ENCODE data around the gene ITGA11.

The ITGA11 gene

DNA sequence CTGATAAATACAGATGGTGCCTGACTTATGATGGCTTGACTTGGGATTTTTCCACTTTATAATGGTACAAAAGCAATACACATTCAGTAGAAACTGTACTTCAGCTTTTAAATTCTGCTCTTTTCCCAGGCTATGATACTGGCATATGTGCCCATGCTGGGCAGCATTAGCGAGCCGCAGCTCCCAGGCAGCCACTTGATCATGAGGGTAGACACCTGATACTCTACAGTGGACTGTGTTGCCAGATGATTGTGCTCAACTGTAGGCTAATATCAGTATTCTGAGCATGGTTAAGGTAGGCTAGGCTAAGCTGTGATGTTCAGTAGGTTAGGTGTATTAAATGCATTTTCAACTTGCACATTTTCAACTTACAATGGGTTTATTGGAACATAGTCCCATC, 172.1 kb downstream of the ITGA11 start:
- no peak for DNase-seq

DNA sequence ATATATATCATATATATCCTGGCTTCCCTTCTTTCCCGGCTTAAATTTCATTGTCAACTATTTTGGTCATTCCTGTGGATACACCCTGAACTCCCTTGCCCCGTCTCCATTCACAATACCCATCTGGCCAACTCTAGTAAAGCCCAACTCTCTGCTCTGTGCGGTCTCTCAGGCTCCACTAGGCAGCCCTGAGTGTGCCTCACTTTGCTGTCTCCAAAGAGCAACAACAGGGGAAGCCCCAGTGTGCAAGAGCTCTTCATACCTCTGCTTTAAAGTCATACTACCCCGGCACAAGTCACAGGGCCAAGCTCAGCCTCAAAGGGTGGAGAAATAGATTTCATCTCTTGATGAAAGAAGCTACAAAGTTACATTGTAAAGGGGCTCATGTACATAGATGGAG, 173.3 kb downstream of the ITGA11 start:
- peak; percentile 10 for DNase-seq

DNA sequence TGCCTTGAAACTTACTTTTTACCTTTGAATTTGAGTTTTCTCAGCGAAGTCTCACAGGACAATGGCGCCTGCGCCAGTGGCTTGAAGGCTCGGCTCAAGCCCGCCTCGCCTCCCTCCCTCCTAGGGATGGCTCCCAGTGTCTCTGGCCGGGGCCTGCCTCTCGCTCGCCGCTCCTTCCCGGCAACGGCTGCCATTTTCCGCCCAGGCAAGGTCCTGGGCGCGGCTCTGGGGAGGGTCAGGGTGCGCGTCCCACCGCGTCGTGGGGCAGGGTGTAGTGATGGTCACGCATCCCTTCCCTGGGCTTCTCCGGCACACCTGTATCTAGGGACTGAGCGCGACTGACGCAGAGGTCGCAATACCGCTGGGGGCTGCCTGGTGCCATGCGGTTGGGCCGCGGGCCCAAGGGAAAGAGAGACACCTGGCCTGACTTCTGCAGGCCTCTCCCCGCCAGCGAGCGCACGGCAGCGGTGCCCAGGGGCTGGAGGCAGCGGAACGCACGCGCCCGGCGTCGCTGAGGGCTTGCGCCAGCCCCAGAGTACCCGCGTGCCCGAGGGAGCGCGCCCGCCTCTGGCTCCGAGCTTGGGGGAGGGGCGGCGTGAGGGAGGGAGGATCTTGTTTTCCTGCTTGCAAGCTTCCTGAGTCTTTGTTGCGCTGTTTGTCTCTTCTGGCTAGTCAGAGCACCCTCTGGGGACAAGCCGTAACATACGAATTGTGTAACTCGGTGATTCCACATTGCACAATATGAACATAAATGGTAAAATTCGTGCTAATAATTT, 175.1 kb downstream of the ITGA11 start:
- peak; percentile 63 for DNase-seq

DNA sequence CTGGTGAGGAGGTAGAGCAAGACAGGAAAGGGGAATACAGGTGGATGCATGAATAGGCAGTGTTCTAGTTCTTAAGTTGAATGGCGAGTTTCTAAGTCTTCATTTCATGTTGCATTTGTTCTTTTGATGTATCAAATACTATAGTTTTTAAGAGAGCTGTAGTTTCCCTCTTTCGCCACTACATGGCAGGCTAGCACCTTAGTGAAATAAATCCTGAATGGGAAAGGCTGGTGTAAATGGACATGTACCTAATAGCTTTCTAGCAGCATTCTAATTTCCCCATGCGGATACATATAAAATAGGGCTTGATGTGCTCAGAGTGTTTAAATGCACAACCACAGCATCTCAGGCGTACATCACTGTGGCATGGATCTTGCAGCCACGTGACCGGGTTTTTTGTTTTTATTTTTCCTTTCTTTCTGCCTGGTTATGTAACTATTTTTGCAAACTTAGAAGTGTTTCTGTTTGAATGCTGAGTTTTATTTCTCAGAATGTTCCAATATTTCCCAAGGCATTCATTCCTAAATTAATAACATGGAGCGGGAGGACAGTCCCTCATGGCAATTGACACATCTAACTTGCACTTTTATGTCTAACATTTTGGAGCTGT, 178.9 kb downstream of the ITGA11 start:
- DNase-seq, result peak; percentile 52

DNA sequence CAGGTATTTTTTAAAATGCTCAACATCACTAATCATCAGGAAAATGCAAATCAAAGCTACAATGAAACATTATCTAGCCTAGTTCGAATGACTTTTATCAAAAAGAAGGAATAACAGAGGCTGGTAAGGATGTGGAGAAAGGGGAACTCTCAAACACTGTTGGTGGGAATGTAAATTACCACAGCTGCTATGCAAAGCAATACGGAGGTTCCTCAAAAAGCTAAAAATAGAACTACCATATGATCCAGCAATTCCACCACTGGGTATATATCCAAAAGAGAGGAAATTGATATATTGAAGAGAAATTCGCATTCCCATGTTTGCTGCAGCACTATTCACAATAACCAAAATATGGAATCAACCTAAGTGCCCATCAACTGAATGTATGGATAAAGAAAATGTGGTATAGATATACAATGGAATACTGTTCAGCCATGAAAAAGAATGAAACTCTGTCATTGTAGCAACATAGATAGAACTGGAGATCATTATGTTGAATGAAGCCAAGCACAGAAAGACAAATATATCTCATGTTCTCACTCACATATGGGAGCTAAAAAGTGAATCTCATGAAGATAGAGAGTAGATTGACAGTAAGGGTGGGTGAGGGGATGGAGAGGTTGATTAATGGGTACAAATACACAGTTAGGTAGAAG, 182.8 kb downstream of the ITGA11 start:
- no peak for DNase-seq
